AG10803 (cell line): ENCODE measurements around the gene DTX1.

ENCODE experiments used
- DNase-seq: peaks from one replicate; pipeline ENCODE4 v3.0.0; 2010; ENCODE audit warnings: low read depth
- H3K4me3 ChIP-seq: 2 replicates; pipeline ENCODE4 v1.5.1; 2011; ENCODE audit warnings: mild to moderate bottlenecking, low read length, control low read depth
- CTCF ChIP-seq: conservative IDR thresholded peaks from 2 replicates; pipeline ENCODE4 v1.5.1; 2011; ENCODE audit warnings: mild to moderate bottlenecking, low read length, control low read depth, inconsistent platforms

Gene DTX1

DNA sequence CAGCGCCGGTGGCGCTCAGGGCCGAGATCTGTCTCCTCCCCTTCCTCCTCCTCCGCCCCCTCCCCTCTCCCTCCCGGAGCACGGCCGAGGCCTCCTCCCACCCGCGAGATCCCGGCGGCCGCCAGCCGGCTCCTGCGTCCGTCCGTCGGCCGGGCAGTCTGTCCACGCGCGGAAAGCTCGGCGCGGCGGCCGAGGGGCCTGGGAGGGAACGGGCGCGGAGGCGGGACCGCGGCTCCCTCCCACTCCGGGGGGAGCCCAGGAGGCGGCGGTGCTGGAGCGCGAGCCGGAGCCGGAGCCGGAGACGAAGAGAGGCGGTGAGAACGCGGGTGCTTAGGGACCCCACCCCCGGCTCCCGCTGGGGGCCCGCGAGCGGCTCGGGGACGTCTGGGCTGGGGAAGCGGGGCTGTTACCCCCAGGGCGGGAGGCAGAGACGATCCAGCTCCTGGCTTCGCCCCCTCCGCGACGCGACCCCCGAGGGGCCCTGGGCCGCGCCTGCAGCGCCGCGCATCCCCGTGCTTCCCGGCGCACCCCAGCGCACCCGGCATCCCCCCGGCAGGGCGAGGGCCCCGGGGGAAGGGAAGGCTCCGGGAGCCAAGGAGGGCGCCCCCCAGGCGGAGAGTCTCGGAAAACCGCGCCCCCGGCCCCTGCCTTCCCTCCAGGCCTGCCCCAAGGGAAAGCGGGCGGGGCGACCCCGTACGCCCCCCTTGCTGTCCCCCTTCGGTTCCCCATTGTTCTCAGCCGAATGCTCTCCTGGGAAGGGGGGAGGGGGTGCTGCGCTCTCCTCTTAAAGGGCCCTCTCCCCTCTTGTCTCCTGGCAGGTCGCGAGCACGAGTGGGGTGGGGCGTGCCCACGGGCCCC lies at the start of gene DTX1:
Gene DTX1, plus strand, starts transcription at position 100 of the 858 bp plus-strand sequence. CDS start 1,463 bp downstream, outside the sequence.
- TF ChIP-seq CTCF: no peak
- H3K4me3 ChIP-seq: no peak within 1 kb of the TSS
- no peak for DNase-seq

- no peak for TF ChIP-seq CTCF
- H3K4me3 ChIP-seq: no peak overlapping the region
- DNase-seq: peak; percentile 54
These were observed 49.4 kb upstream of the DTX1 start for GRCh38 chr12:113007166-113007565.

DNA sequence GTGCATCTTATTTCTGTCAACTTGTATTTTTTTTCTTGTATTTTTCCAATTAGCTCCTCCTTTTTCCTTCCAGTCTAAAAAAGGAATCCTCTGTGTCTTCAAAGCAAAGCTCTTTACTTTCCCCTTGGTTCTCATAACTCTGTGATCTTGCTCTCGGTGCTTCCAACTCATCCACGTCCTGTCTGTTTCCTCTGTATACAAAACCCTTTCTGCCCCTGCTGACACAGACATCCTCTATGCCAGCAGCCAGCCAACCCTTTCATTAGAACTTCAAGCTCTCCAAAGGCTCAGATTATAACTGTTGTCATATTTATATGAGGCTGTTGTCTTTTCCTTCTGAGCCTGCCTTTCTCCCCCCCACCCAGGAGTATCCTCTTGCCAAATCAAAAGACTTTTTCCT lies 45.8 kb upstream of the DTX1 start:
- no peak overlapping the region for H3K4me3 ChIP-seq
- no peak for TF ChIP-seq CTCF

DNA sequence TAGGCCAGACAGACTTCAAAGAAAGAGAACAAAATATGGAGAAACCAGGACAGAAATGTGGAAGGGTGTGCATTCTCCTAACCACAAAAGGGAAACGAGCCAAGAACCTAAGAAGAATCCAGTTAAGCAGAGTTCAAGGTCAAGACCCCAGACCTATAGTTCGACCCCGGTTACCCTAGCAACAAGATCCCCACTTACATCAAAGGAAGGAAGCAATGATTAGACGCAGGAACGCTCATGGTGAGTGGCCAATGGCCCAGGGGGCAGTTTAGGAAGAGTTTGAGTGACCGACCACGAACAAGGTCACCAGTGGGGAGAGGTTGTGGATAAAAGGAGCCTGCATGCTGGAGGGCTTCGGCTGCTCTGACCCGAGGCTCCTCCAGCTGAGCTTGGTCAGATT lies 42.0 kb upstream of the DTX1 start:
- no peak for TF ChIP-seq CTCF
- DNase-seq: no peak

More for the DNA sequence above, 45.8 kb upstream of the DTX1 start:
- no peak for DNase-seq

DNA sequence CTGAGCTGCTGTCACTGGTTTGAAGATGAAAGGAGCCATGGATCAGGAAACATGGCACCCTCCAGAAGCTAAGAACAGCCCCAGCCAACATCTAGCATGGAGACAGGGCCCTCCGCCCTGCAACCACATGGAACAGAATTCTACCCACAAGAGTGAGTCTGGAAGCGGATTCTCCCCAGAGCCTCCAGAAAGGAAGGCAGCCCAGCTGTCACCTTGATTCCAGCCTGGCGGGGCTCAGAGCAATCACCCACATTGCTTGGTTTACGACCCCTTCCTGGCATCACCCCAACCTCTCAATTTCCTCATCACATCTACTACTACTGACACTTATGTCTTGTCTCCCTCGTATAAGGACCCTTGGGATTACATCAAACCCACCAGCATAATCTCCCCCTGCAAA lies 39.7 kb upstream of the DTX1 start:
- H3K4me3 ChIP-seq: no peak overlapping the region
- TF ChIP-seq CTCF: no peak
- DNase-seq: no peak

More for the DNA sequence above, 42.0 kb upstream of the DTX1 start:
- H3K4me3 ChIP-seq: no peak overlapping the region

GRCh38 chr12:113019025-113019424 lies 37.5 kb upstream of the DTX1 start:
- DNase-seq: peak; percentile 18
- TF ChIP-seq CTCF: no peak
- no peak overlapping the region for H3K4me3 ChIP-seq

- no peak overlapping the region for H3K4me3 ChIP-seq
- no peak for TF ChIP-seq CTCF
These were observed 35.0 kb upstream of the DTX1 start for GRCh38 chr12:113021500-113021899.

More at GRCh38 chr12:113021500-113021899, 35.0 kb upstream of the DTX1 start:
- no peak for DNase-seq
